Karpas-422 (cell line): Measurements from ENCODE around the gene ETV5. TPM values are rescaled to one million over a fixed set of nuclear protein-coding genes. Genes with fewer than 3 reads are reported as not detected.

Experiments
- DNase-seq: peaks from one replicate; pipeline ENCODE4 v3.0.0-alpha.2; 2015
- H2AFZ ChIP-seq: fragments of 200-600 bp; sonication (generic); 2 replicates; pipeline ENCODE4 v1.6.1; 2014; ENCODE audit warnings: antibody characterized with exemption, low read length, mixed read lengths
- H3K27ac ChIP-seq: fragments of 200-600 bp; sonication (generic); 2 replicates; pipeline ENCODE4 v1.5.1; 2014; ENCODE audit warnings: mild to moderate bottlenecking, low read length, moderate library complexity
- H3K27me3 ChIP-seq: fragments of 200-600 bp; sonication (generic); 2 replicates; pipeline ENCODE4 v1.6.1; 2014; ENCODE audit warnings: low read length, mixed read lengths
- H3K36me3 ChIP-seq: fragments of 200-600 bp; sonication (generic); 2 replicates; pipeline ENCODE4 v1.6.1; 2014; ENCODE audit warnings: low read length, mixed read lengths; ENCODE audit not compliant: insufficient read depth
- H3K4me1 ChIP-seq: fragments of 200-600 bp; sonication (generic); 2 replicates; pipeline ENCODE4 v1.6.1; 2014; ENCODE audit warnings: mild to moderate bottlenecking, low read length, mixed read lengths
- H3K4me2 ChIP-seq: fragments of 200-600 bp; sonication (generic); 2 replicates; pipeline ENCODE4 v1.6.1; 2014; ENCODE audit warnings: low read length, low read depth, mild to moderate bottlenecking; ENCODE audit not compliant: poor library complexity, severe bottlenecking
- H3K4me3 ChIP-seq: fragments of 200-600 bp; sonication (generic); 2 replicates; pipeline ENCODE4 v1.5.1; 2014; ENCODE audit warnings: mild to moderate bottlenecking, antibody characterized with exemption, low read length, mixed read lengths
- H3K79me2 ChIP-seq: fragments of 200-600 bp; sonication (generic); 2 replicates; pipeline ENCODE4 v1.6.1; 2014; ENCODE audit warnings: mild to moderate bottlenecking, low read length, mixed read lengths
- H3K9ac ChIP-seq: fragments of 200-600 bp; sonication (generic); 2 replicates; pipeline ENCODE4 v1.6.0; 2014; ENCODE audit warnings: low read length
- H3K9me2 ChIP-seq: fragments of 200-600 bp; sonication (generic), shearing (Covaris generic); replicated peaks from 2 replicates; pipeline ENCODE4 v1.6.0; 2014; ENCODE audit warnings: mild to moderate bottlenecking, low read length, moderate library complexity; ENCODE audit not compliant: insufficient read depth
- H3K9me3 ChIP-seq: fragments of 300-700, 200-600 bp; sonication (generic); 2 replicates; pipeline ENCODE4 v1.6.1; 2014; ENCODE audit warnings: low read length, mixed read lengths
- H4K20me1 ChIP-seq: fragments of 200-600 bp; sonication (generic); 2 replicates; pipeline ENCODE4 v1.6.1; 2014; ENCODE audit warnings: mild to moderate bottlenecking, antibody characterized with exemption, low read length, low read depth; ENCODE audit not compliant: insufficient read depth
- total RNA-seq: library from RNA; depleted of rRNA; stranded (reverse); fragments of >200 nt; shearing (Covaris generic); gene quantifications from 2 replicates; pipeline ENCODE4 v1.2.3, GENCODE V29; 2014; ENCODE audit warnings: low replicate concordance

ETV5 gene
- total RNA-seq, 1 experiment from 2014 or later, result 111 TPM

- H3K36me3 ChIP-seq, result no peaks in the 10 kb centered on the region
- H3K4me1 ChIP-seq, result no peaks in the 10 kb centered on the region
- no peak overlapping the region for H3K27ac ChIP-seq
- H3K9me2 ChIP-seq, result no peaks in the 10 kb centered on the region
- no peaks in the 10 kb centered on the region for H3K27me3 ChIP-seq
- no peak overlapping the region for H3K9ac ChIP-seq
- no peak overlapping the region for H3K4me2 ChIP-seq
- H4K20me1 ChIP-seq, result no peaks in the 10 kb centered on the region
- no peaks in the 10 kb centered on the region for H3K9me3 ChIP-seq
- no peak for DNase-seq
- H3K4me3 ChIP-seq, result no peak overlapping the region
- no peak overlapping the region for H2AFZ ChIP-seq
- no peaks in the 10 kb centered on the region for H3K79me2 ChIP-seq
Observed at GRCh38 chr3:186129206-186129605, 20.3 kb upstream of the ETV5 start.

- no peaks in the 10 kb centered on the region for H3K36me3 ChIP-seq
- no peaks in the 10 kb centered on the region for H3K79me2 ChIP-seq
- DNase-seq, result no peak
- H3K9me2 ChIP-seq, result no peaks in the 10 kb centered on the region
- H3K4me3 ChIP-seq, result no peak overlapping the region
- H3K27ac ChIP-seq, result no peak overlapping the region
- H3K4me2 ChIP-seq, result no peak overlapping the region
- H3K9me3 ChIP-seq, result no peaks in the 10 kb centered on the region
- no peak overlapping the region for H2AFZ ChIP-seq
- no peaks in the 10 kb centered on the region for H3K27me3 ChIP-seq
- no peaks in the 10 kb centered on the region for H3K4me1 ChIP-seq
- no peak overlapping the region for H3K9ac ChIP-seq
- H4K20me1 ChIP-seq, result no peaks in the 10 kb centered on the region
Observed at GRCh38 chr3:186128158-186128557, 19.3 kb upstream of the ETV5 start.

GRCh38 chr3:186127463-186127862 lies 18.6 kb upstream of the ETV5 start:
- H3K4me1 ChIP-seq, result no peaks in the 10 kb centered on the region
- no peaks in the 10 kb centered on the region for H3K27me3 ChIP-seq
- H3K9ac ChIP-seq, result no peak overlapping the region
- H3K4me2 ChIP-seq, result no peak overlapping the region
- H3K79me2 ChIP-seq, result no peaks in the 10 kb centered on the region
- no peaks in the 10 kb centered on the region for H3K9me2 ChIP-seq
- H4K20me1 ChIP-seq, result no peaks in the 10 kb centered on the region
- H3K4me3 ChIP-seq, result no peak overlapping the region
- H2AFZ ChIP-seq, result no peak overlapping the region
- no peaks in the 10 kb centered on the region for H3K9me3 ChIP-seq
- H3K27ac ChIP-seq, result no peak overlapping the region
- H3K36me3 ChIP-seq, result no peaks in the 10 kb centered on the region
- no peak for DNase-seq

- DNase-seq, result no peak
- Histone ChIP-seq H3K79me2 (no peaks in the 10 kb centered on the region), H3K9ac (no peak overlapping the region), H3K9me3 (no peaks in the 10 kb centered on the region), H3K27ac (no peak overlapping the region), H3K4me3 (no peak overlapping the region), H3K27me3 (no peaks in the 10 kb centered on the region), H3K4me2 (no peak overlapping the region), H3K36me3 (no peaks in the 10 kb centered on the region), H3K9me2 (no peaks in the 10 kb centered on the region), H2AFZ (no peak overlapping the region), H3K4me1 (no peaks in the 10 kb centered on the region), H4K20me1 (no peaks in the 10 kb centered on the region)
Observed at GRCh38 chr3:186125118-186125517, 16.2 kb upstream of the ETV5 start.

GRCh38 chr3:186124592-186124991 lies 15.7 kb upstream of the ETV5 start:
- no peaks in the 10 kb centered on the region for H3K79me2 ChIP-seq
- H3K4me1 ChIP-seq, result no peaks in the 10 kb centered on the region
- H2AFZ ChIP-seq, result no peak overlapping the region

GRCh38 chr3:186123012-186123411 lies 14.1 kb upstream of the ETV5 start:
- DNase-seq, result no peak
- Histone ChIP-seq H2AFZ (no peak overlapping the region), H3K4me2 (no peak overlapping the region), H3K36me3 (no peaks in the 10 kb centered on the region), H3K27me3 (no peaks in the 10 kb centered on the region), H3K4me3 (no peak overlapping the region), H3K9ac (no peak overlapping the region), H3K79me2 (no peaks in the 10 kb centered on the region), H4K20me1 (no peaks in the 10 kb centered on the region), H3K4me1 (no peaks in the 10 kb centered on the region), H3K9me3 (no peaks in the 10 kb centered on the region), H3K27ac (no peak overlapping the region), H3K9me2 (no peaks in the 10 kb centered on the region)

More at GRCh38 chr3:186124592-186124991, 15.7 kb upstream of the ETV5 start:
- Histone ChIP-seq H3K9ac (no peak overlapping the region), H3K27ac (no peak overlapping the region), H3K36me3 (no peaks in the 10 kb centered on the region), H4K20me1 (no peaks in the 10 kb centered on the region), H3K4me3 (no peak overlapping the region), H3K4me2 (no peak overlapping the region), H3K9me2 (no peaks in the 10 kb centered on the region), H3K27me3 (no peaks in the 10 kb centered on the region), H3K9me3 (no peaks in the 10 kb centered on the region)
- DNase-seq, result no peak

- H3K27me3 ChIP-seq, result no peaks in the 10 kb centered on the region
- H3K9me3 ChIP-seq, result no peaks in the 10 kb centered on the region
- no peaks in the 10 kb centered on the region for H4K20me1 ChIP-seq
- no peaks in the 10 kb centered on the region for H3K9me2 ChIP-seq
- H3K4me2 ChIP-seq, result no peak overlapping the region
- H3K36me3 ChIP-seq, result no peaks in the 10 kb centered on the region
- no peak for DNase-seq
- H3K79me2 ChIP-seq, result no peaks in the 10 kb centered on the region
- H3K4me1 ChIP-seq, result no peaks in the 10 kb centered on the region
- H3K27ac ChIP-seq, result no peak overlapping the region
- no peak overlapping the region for H3K9ac ChIP-seq
- H2AFZ ChIP-seq, result no peak overlapping the region
- no peak overlapping the region for H3K4me3 ChIP-seq
Observed at GRCh38 chr3:186121968-186122367, 13.1 kb upstream of the ETV5 start.

GRCh38 chr3:186121278-186121677 lies 12.4 kb upstream of the ETV5 start:
- no peaks in the 10 kb centered on the region for H3K4me1 ChIP-seq
- H4K20me1 ChIP-seq, result no peaks in the 10 kb centered on the region
- no peaks in the 10 kb centered on the region for H3K9me2 ChIP-seq
- no peaks in the 10 kb centered on the region for H3K79me2 ChIP-seq
- no peak for DNase-seq
- no peak overlapping the region for H3K9ac ChIP-seq
- no peak overlapping the region for H3K4me3 ChIP-seq
- H3K4me2 ChIP-seq, result no peak overlapping the region
- H3K27me3 ChIP-seq, result no peaks in the 10 kb centered on the region
- H3K27ac ChIP-seq, result no peak overlapping the region
- H3K9me3 ChIP-seq, result no peaks in the 10 kb centered on the region
- H2AFZ ChIP-seq, result no peak overlapping the region
- no peaks in the 10 kb centered on the region for H3K36me3 ChIP-seq

GRCh38 chr3:186119499-186119898 lies 10.6 kb upstream of the ETV5 start:
- no peak for DNase-seq
- H3K4me3 ChIP-seq, result no peak overlapping the region

More at GRCh38 chr3:186119499-186119898, 10.6 kb upstream of the ETV5 start:
- H3K27ac ChIP-seq, result no peak overlapping the region
- no peak overlapping the region for H2AFZ ChIP-seq
- no peak overlapping the region for H3K9ac ChIP-seq
- H3K4me2 ChIP-seq, result no peak overlapping the region
- no peaks in the 10 kb centered on the region for H3K36me3 ChIP-seq
- no peaks in the 10 kb centered on the region for H4K20me1 ChIP-seq
- H3K9me3 ChIP-seq, result no peaks in the 10 kb centered on the region
- H3K9me2 ChIP-seq, result no peaks in the 10 kb centered on the region
- no peaks in the 10 kb centered on the region for H3K27me3 ChIP-seq
- no peaks in the 10 kb centered on the region for H3K79me2 ChIP-seq
- H3K4me1 ChIP-seq, result no peaks in the 10 kb centered on the region
